H1 (cell line): ENCODE results near the gene FUNDC2. TPM values are rescaled to one million over a fixed set of nuclear protein-coding genes. Genes with fewer than 3 reads are reported as not detected.

ENCODE experiments used
- CBX5 ChIP-seq: fragments of 300-800, 300-1000 bp; sonication (generic); IDR thresholded peaks from 2 replicates; pipeline ENCODE4 v1.7.1; 2016; ENCODE audit warnings: antibody characterized with exemption, low read length, low read depth
- polyA plus RNA-seq, 7 experiments: library from polyadenylated mRNA; depleted of rRNA in 3 of 7; stranded (reverse) in 5 of 7; unstranded in 2 of 7; fragments of >200 nt in 5 of 7; fragments of 200-250 nt in 2 of 7; gene quantifications; 1 replicate in 5 of 7; 2 replicates in 1 of 7; 4 replicates in 1 of 7; pipeline versions ENCODE4 v1.2.1 to v1.2.3, GENCODE V29; 2011 to 2013; ENCODE audit warnings: missing spikeins in 2 of 7, mixed read lengths in 2 of 7
- total RNA-seq: library from RNA; stranded (reverse); fragmentation: NEBNext Ultra II Directional; extraction: Animal tissue kit (Norgen Biotek cat#: 25700); gene quantifications from 2 replicates; pipeline ENCODE4 v1.2.1, GENCODE V29; 2021
- TF ChIP-seq, protein P1 (sequence below): fragments of 300-600 bp; sonication (generic); IDR thresholded peaks from 2 replicates; pipeline ENCODE4 v1.7.1; 2012; ENCODE audit warnings: low read length, moderate library complexity, mild to moderate bottlenecking, inconsistent platforms; ENCODE audit not compliant: insufficient replicate concordance

The FUNDC2 gene
- total and polyA plus RNA-seq, 2 of the 8 experiments (the other 6 are each of a cell fraction or from before 2014, with no cell fraction given) = 67.7 to 93.7 TPM

DNA sequence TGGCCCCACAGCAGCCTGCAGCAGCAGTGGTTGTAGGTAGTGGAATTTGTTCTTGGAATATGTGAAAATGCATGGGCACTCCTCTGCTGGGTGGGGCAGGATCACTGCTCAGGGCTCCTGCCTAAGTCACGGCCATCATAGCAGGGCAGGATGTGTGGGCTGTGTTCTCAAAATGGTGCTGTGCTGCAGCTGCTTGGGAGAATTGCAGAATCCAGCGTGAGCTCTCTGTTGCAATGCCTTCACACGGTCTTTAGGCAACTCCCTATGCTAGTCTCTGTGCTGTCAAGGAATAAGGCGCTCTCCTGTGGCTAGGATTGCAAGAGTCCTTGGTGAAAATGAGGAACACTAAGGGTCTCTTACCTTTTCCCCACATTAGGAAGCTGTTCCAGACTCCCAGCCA is 47.0 kb upstream of the FUNDC2 start (continued):
- TF ChIP-seq, protein P1, sequence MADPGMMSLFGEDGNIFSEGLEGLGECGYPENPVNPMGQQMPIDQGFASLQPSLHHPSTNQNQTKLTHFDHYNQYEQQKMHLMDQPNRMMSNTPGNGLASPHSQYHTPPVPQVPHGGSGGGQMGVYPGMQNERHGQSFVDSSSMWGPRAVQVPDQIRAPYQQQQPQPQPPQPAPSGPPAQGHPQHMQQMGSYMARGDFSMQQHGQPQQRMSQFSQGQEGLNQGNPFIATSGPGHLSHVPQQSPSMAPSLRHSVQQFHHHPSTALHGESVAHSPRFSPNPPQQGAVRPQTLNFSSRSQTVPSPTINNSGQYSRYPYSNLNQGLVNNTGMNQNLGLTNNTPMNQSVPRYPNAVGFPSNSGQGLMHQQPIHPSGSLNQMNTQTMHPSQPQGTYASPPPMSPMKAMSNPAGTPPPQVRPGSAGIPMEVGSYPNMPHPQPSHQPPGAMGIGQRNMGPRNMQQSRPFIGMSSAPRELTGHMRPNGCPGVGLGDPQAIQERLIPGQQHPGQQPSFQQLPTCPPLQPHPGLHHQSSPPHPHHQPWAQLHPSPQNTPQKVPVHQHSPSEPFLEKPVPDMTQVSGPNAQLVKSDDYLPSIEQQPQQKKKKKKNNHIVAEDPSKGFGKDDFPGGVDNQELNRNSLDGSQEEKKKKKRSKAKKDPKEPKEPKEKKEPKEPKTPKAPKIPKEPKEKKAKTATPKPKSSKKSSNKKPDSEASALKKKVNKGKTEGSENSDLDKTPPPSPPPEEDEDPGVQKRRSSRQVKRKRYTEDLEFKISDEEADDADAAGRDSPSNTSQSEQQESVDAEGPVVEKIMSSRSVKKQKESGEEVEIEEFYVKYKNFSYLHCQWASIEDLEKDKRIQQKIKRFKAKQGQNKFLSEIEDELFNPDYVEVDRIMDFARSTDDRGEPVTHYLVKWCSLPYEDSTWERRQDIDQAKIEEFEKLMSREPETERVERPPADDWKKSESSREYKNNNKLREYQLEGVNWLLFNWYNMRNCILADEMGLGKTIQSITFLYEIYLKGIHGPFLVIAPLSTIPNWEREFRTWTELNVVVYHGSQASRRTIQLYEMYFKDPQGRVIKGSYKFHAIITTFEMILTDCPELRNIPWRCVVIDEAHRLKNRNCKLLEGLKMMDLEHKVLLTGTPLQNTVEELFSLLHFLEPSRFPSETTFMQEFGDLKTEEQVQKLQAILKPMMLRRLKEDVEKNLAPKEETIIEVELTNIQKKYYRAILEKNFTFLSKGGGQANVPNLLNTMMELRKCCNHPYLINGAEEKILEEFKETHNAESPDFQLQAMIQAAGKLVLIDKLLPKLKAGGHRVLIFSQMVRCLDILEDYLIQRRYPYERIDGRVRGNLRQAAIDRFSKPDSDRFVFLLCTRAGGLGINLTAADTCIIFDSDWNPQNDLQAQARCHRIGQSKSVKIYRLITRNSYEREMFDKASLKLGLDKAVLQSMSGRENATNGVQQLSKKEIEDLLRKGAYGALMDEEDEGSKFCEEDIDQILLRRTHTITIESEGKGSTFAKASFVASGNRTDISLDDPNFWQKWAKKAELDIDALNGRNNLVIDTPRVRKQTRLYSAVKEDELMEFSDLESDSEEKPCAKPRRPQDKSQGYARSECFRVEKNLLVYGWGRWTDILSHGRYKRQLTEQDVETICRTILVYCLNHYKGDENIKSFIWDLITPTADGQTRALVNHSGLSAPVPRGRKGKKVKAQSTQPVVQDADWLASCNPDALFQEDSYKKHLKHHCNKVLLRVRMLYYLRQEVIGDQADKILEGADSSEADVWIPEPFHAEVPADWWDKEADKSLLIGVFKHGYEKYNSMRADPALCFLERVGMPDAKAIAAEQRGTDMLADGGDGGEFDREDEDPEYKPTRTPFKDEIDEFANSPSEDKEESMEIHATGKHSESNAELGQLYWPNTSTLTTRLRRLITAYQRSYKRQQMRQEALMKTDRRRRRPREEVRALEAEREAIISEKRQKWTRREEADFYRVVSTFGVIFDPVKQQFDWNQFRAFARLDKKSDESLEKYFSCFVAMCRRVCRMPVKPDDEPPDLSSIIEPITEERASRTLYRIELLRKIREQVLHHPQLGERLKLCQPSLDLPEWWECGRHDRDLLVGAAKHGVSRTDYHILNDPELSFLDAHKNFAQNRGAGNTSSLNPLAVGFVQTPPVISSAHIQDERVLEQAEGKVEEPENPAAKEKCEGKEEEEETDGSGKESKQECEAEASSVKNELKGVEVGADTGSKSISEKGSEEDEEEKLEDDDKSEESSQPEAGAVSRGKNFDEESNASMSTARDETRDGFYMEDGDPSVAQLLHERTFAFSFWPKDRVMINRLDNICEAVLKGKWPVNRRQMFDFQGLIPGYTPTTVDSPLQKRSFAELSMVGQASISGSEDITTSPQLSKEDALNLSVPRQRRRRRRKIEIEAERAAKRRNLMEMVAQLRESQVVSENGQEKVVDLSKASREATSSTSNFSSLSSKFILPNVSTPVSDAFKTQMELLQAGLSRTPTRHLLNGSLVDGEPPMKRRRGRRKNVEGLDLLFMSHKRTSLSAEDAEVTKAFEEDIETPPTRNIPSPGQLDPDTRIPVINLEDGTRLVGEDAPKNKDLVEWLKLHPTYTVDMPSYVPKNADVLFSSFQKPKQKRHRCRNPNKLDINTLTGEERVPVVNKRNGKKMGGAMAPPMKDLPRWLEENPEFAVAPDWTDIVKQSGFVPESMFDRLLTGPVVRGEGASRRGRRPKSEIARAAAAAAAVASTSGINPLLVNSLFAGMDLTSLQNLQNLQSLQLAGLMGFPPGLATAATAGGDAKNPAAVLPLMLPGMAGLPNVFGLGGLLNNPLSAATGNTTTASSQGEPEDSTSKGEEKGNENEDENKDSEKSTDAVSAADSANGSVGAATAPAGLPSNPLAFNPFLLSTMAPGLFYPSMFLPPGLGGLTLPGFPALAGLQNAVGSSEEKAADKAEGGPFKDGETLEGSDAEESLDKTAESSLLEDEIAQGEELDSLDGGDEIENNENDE = no peak
- no peak for TF ChIP-seq CBX5
